Measurements from ENCODE around the gene PTPRN2. TPM values are rescaled to one million over a fixed set of nuclear protein-coding genes. Genes with fewer than 3 reads are reported as not detected.

Gene PTPRN2
- total and polyA plus RNA-seq, 2 donors (not counting 1 experiment from before 2014, with no cell fraction given): 0.54 to 1.2 TPM

GRCh38 chr7:157909370-157909769 lies 678.3 kb downstream of the PTPRN2 start:
- no peaks in the 10 kb centered on the region for H3K9me3 ChIP-seq (ENCODE audit: control insufficient read depth, insufficient read depth, low read depth, low read length)
- H3K27ac ChIP-seq (ENCODE audit: insufficient read depth, low read length): no peak overlapping the region

GRCh38 chr7:157908006-157908782 lies 679.4 kb downstream of the PTPRN2 start:
- H3K79me2 ChIP-seq (ENCODE audit: control insufficient read depth, insufficient read depth, low read length): no peaks in the 10 kb centered on the region
- H3K4me1 ChIP-seq (ENCODE audit: control insufficient read depth, extremely low read depth, insufficient read depth, low read length): no peaks in the 10 kb centered on the region
- H4K20me1 ChIP-seq (ENCODE audit: control insufficient read depth, extremely low read depth, insufficient read depth, low read length): no peaks in the 10 kb centered on the region
- TF ChIP-seq EZH2 (IDR thresholded peaks at IDR 0.05; ENCODE audit: low read length, missing control alignments) (no peak), CTCF (conservative IDR thresholded peaks at IDR 0.05 in 1 of 2, IDR thresholded peaks at IDR 0.05 in 1 of 2; ENCODE audit: low read depth in 1 of 2, low read length in 2 of 2) (no peak)
- H3K27me3 ChIP-seq (ENCODE audit: control insufficient read depth, insufficient read depth, low read length): no peaks in the 10 kb centered on the region
- no peak overlapping the region for H2AFZ ChIP-seq (ENCODE audit: low read length)
- H3K9me3 ChIP-seq (ENCODE audit: control insufficient read depth, insufficient read depth, low read depth, low read length): no peaks in the 10 kb centered on the region
- H3K27ac ChIP-seq (ENCODE audit: insufficient read depth, low read length): no peak overlapping the region
- H3K9ac ChIP-seq (ENCODE audit: insufficient read depth, low read length): no peak overlapping the region
- H3K36me3 ChIP-seq (ENCODE audit: control insufficient read depth, insufficient read depth, low read length): no peaks in the 10 kb centered on the region
- H3K4me2 ChIP-seq (ENCODE audit: extremely low read depth, insufficient read depth, low read length): no peak overlapping the region
- H3K4me3 ChIP-seq (replicated peaks in 1 of 4; ENCODE audit: control extremely low read depth in 1 of 4, insufficient read depth in 1 of 4, low read depth in 3 of 4, low read length in 4 of 4): no peak overlapping the region
- DNase-seq (ENCODE audit: low read depth in 2 of 2): peak in 1 of 2 donors; percentile 4

More at GRCh38 chr7:157909370-157909769, 678.3 kb downstream of the PTPRN2 start:
- no peaks in the 10 kb centered on the region for H3K4me1 ChIP-seq (ENCODE audit: control insufficient read depth, extremely low read depth, insufficient read depth, low read length)
- no peak overlapping the region for H3K4me2 ChIP-seq (ENCODE audit: extremely low read depth, insufficient read depth, low read length)
- no peak overlapping the region for H3K9ac ChIP-seq (ENCODE audit: insufficient read depth, low read length)
- H3K36me3 ChIP-seq (ENCODE audit: control insufficient read depth, insufficient read depth, low read length): no peaks in the 10 kb centered on the region
- no peaks in the 10 kb centered on the region for H3K27me3 ChIP-seq (ENCODE audit: control insufficient read depth, insufficient read depth, low read length)
- H3K4me3 ChIP-seq (replicated peaks in 1 of 4; ENCODE audit: control extremely low read depth in 1 of 4, insufficient read depth in 1 of 4, low read depth in 3 of 4, low read length in 4 of 4): no peak overlapping the region
- H2AFZ ChIP-seq (ENCODE audit: low read length): no peak overlapping the region
- H4K20me1 ChIP-seq (ENCODE audit: control insufficient read depth, extremely low read depth, insufficient read depth, low read length): no peaks in the 10 kb centered on the region
- TF ChIP-seq EZH2 (IDR thresholded peaks at IDR 0.05; ENCODE audit: low read length, missing control alignments): no peak
- no peak for TF ChIP-seq CTCF (conservative IDR thresholded peaks at IDR 0.05 in 1 of 2, IDR thresholded peaks at IDR 0.05 in 1 of 2; ENCODE audit: low read depth in 1 of 2, low read length in 2 of 2)
- no peak for DNase-seq (ENCODE audit: low read depth in 2 of 2)
- no peaks in the 10 kb centered on the region for H3K79me2 ChIP-seq (ENCODE audit: control insufficient read depth, insufficient read depth, low read length)

GRCh38 chr7:157907091-157907490 lies 680.5 kb downstream of the PTPRN2 start:
- H4K20me1 ChIP-seq (ENCODE audit: control insufficient read depth, extremely low read depth, insufficient read depth, low read length): no peaks in the 10 kb centered on the region
- no peaks in the 10 kb centered on the region for H3K9me3 ChIP-seq (ENCODE audit: control insufficient read depth, insufficient read depth, low read depth, low read length)
- no peaks in the 10 kb centered on the region for H3K27me3 ChIP-seq (ENCODE audit: control insufficient read depth, insufficient read depth, low read length)
- no peaks in the 10 kb centered on the region for H3K79me2 ChIP-seq (ENCODE audit: control insufficient read depth, insufficient read depth, low read length)
- H3K4me3 ChIP-seq (replicated peaks in 1 of 4; ENCODE audit: control extremely low read depth in 1 of 4, insufficient read depth in 1 of 4, low read depth in 3 of 4, low read length in 4 of 4): no peak overlapping the region
- H3K4me1 ChIP-seq (ENCODE audit: control insufficient read depth, extremely low read depth, insufficient read depth, low read length): no peaks in the 10 kb centered on the region
- DNase-seq (ENCODE audit: low read depth in 2 of 2): no peak
- H3K27ac ChIP-seq (ENCODE audit: insufficient read depth, low read length): no peak overlapping the region
- H3K36me3 ChIP-seq (ENCODE audit: control insufficient read depth, insufficient read depth, low read length): no peaks in the 10 kb centered on the region
- no peak overlapping the region for H2AFZ ChIP-seq (ENCODE audit: low read length)
- no peak overlapping the region for H3K4me2 ChIP-seq (ENCODE audit: extremely low read depth, insufficient read depth, low read length)
- TF ChIP-seq EZH2 (IDR thresholded peaks at IDR 0.05; ENCODE audit: low read length, missing control alignments) (no peak), CTCF (conservative IDR thresholded peaks at IDR 0.05 in 1 of 2, IDR thresholded peaks at IDR 0.05 in 1 of 2; ENCODE audit: low read depth in 1 of 2, low read length in 2 of 2) (no peak)
- no peak overlapping the region for H3K9ac ChIP-seq (ENCODE audit: insufficient read depth, low read length)

Data from fibroblast of lung (primary cell).